GM12878 (cell line): Measurements from ENCODE around the gene DBN1. TPM values are rescaled to one million over a fixed set of nuclear protein-coding genes. Genes with fewer than 3 reads are reported as not detected.

Experiments
- ATAC-seq: fragments of 200-7000 bp; cut with Tn5 transposase; 3 replicates; pipeline ENCODE4 v1.9.1; 2020; ENCODE audit warnings: mild to moderate bottlenecking, moderate library complexity
- BruUV-seq: library from RNA; stranded (reverse); fragments of 400-500 nt; replicated peaks from 2 replicates; lab custom pipeline; 2021; lab: Mats Ljungman, UMichigan
- CTCF ChIA-PET: fragments of 300-600 bp; sonication (Branson Sonifier 250); formaldehyde crosslinking; extraction: SDS; loops from one replicate; lab custom pipeline; 2021; ENCODE audit warnings: inconsistent platforms; lab: Yijun Ruan, JAX
- POLR2A ChIA-PET: fragments of 350-600 bp; formaldehyde crosslinking; extraction: SDS; loops from one replicate; lab custom pipeline; 2021; ENCODE audit warnings: inconsistent platforms; lab: Charles Lee
- RAD21 ChIA-PET: fragments of 300-600 bp; sonication (Branson Sonifier 250); formaldehyde crosslinking; loops from one replicate; lab custom pipeline; 2023; ENCODE audit warnings: antibody characterized with exemption; ENCODE audit not compliant: unreplicated experiment; lab: Charles Lee
- SMC1A ChIA-PET: fragments of 300-600 bp; sonication (Branson Sonifier 250); formaldehyde crosslinking; loops from one replicate; lab custom pipeline; 2023; ENCODE audit not compliant: unreplicated experiment, uncharacterized antibody; lab: Charles Lee
- DNase-seq: peaks from one replicate; pipeline ENCODE4 v3.0.0-alpha.2; 2011; ENCODE audit warnings: low read depth, low spot score
- FAIRE-seq: peaks from 3 replicates; lab custom pipeline; 2011; peaks lifted over from hg19 to GRCh38; lab: Jason Lieb, UNC
- H2AFZ ChIP-seq: 2 replicates; pipeline ENCODE4 v1.6.0; 2011; ENCODE audit warnings: low read depth, low read length, control low read depth; ENCODE audit not compliant: control insufficient read depth
- H3K27ac ChIP-seq: 2 replicates; pipeline ENCODE4 v1.5.1; 2011; ENCODE audit warnings: control low read depth; ENCODE audit not compliant: control insufficient read depth, insufficient read depth
- H3K27me3 ChIP-seq, 2 experiments: replicated peaks in 1 of 2; 2 replicates each; pipeline versions ENCODE4 v1.6.0 to v1.6.1; 2011; ENCODE audit warnings: low read length in 1 of 2; ENCODE audit not compliant: control insufficient read depth in 2 of 2, insufficient read depth in 2 of 2
- H3K36me3 ChIP-seq, 2 experiments: 2 replicates each; pipeline ENCODE4 v1.5.1; 2011; ENCODE audit warnings: low read length in 1 of 2; ENCODE audit not compliant: control insufficient read depth in 2 of 2, insufficient read depth in 2 of 2
- H3K4me1 ChIP-seq: 2 replicates; pipeline ENCODE4 v1.6.1; 2011; ENCODE audit warnings: mild to moderate bottlenecking, low read length, moderate library complexity, mixed read lengths; ENCODE audit not compliant: control insufficient read depth, insufficient read depth
- H3K4me2 ChIP-seq: 2 replicates; pipeline ENCODE4 v1.6.0; 2011; ENCODE audit warnings: control low read depth; ENCODE audit not compliant: control insufficient read depth, insufficient read depth
- H3K4me3 ChIP-seq: fragments of 200-600 bp; sonication (generic); 2 replicates; pipeline ENCODE4 v1.5.1; 2016
- H3K79me2 ChIP-seq: 2 replicates; pipeline ENCODE4 v1.6.0; 2011; ENCODE audit warnings: low read length; ENCODE audit not compliant: control insufficient read depth, insufficient read depth
- H3K9ac ChIP-seq: 2 replicates; pipeline ENCODE4 v1.8.0; 2011; ENCODE audit warnings: low read length, control low read depth, mixed read lengths; ENCODE audit not compliant: control insufficient read depth, insufficient read depth
- H3K9me3 ChIP-seq: replicated peaks from 3 replicates; pipeline ENCODE4 v1.5.1; 2011; ENCODE audit warnings: mild to moderate bottlenecking, low read length; ENCODE audit not compliant: control insufficient read depth, insufficient read depth
- H4K20me1 ChIP-seq: 2 replicates; pipeline ENCODE4 v1.6.0; 2011; ENCODE audit not compliant: control insufficient read depth, insufficient read depth
- BCL3 ChIP-seq: IDR thresholded peaks from 2 replicates; pipeline ENCODE4 v1.6.1; 2011; ENCODE audit warnings: borderline replicate concordance, low read depth, mild to moderate bottlenecking, moderate library complexity, low read length; ENCODE audit not compliant: insufficient read depth, poor library complexity, severe bottlenecking
- JUND ChIP-seq: IDR thresholded peaks from 2 replicates; pipeline ENCODE4 v1.6.1; 2012; ENCODE audit warnings: low read depth, mild to moderate bottlenecking, low read length, improper control_type of control experiment, moderate library complexity
- MAX ChIP-seq: IDR thresholded peaks from 2 replicates; pipeline ENCODE4 v1.6.1; 2012; ENCODE audit warnings: low read depth, low read length, improper control_type of control experiment
- RAD21 ChIP-seq: IDR thresholded peaks from 2 replicates; pipeline ENCODE4 v1.6.1; 2011; ENCODE audit warnings: mild to moderate bottlenecking, low read depth, low read length, moderate library complexity; ENCODE audit not compliant: insufficient read depth
- RCOR1 ChIP-seq: conservative IDR thresholded peaks from 2 replicates; pipeline ENCODE4 v1.6.1; 2012; ENCODE audit warnings: low read depth, low read length, improper control_type of control experiment
- SIX5 ChIP-seq: IDR thresholded peaks from 2 replicates; pipeline ENCODE4 v1.6.1; 2011; ENCODE audit warnings: mild to moderate bottlenecking, low read depth, low read length, moderate library complexity; ENCODE audit not compliant: severe bottlenecking
- TAF1 ChIP-seq: IDR thresholded peaks from 2 replicates; pipeline ENCODE4 v1.6.1; 2011; ENCODE audit warnings: mild to moderate bottlenecking, low read depth, low read length, borderline replicate concordance
- WRNIP1 ChIP-seq: IDR thresholded peaks from 2 replicates; pipeline ENCODE4 v1.6.1; 2011; ENCODE audit warnings: low read depth, low read length, improper control_type of control experiment, borderline replicate concordance
- ZBTB4 ChIP-seq: fragments of 450-650 bp; formaldehyde crosslinking; IDR thresholded peaks from 2 replicates; pipeline ENCODE4 v1.4.0; 2022; ENCODE audit warnings: mild to moderate bottlenecking, moderate library complexity
- ZNF687 ChIP-seq: fragments of 450-650 bp; IDR thresholded peaks from 2 replicates; pipeline ENCODE4 v1.6.1; 2017; ENCODE audit warnings: mild to moderate bottlenecking, moderate library complexity
- WGBS: methylation state at CpG from one replicate; pipeline ENCODE4 v1.1.6; 2016; ENCODE audit warnings: low lambda C conversion rate; ENCODE audit not compliant: insufficient replicate concordance, insufficient coverage; ENCODE audit errors: missing lambda C conversion rate; 5-methylcytosine and 5-hydroxymethylcytosine counted together
- in situ Hi-C: fragments of 300-500 bp; cut with MboI; formaldehyde crosslinking; loops from 9 replicates; pipeline ENCODE4 v1.14.3; 2018; ENCODE audit warnings: mixed read lengths
- intact Hi-C: fragments of 100-400 bp; cut with micrococcal nuclease; formaldehyde crosslinking; loops from one replicate; pipeline ENCODE4 v1.14.2; 2022; ENCODE audit not compliant: unreplicated experiment
- polyA plus RNA-seq, 11 experiments: library from polyadenylated mRNA; depleted of rRNA in 4 of 11; unstranded in 6 of 11; stranded (reverse) in 5 of 11; fragments of >200 nt; fragmentation: Nextera tagmentation in 4 of 11; fragmentation: Illumina TruSeq in 1 of 11; extraction: Ambion mirVana in 4 of 11; extraction: Trizol in 1 of 11; gene quantifications; 1 replicate in 1 of 11; 2 replicates in 10 of 11; pipeline versions ENCODE4 v1.2.1 to v1.2.3, GENCODE V29; 2011 to 2016; ENCODE audit warnings: inconsistent platforms in 2 of 11, missing spikeins in 2 of 11, low read depth in 1 of 11
- total RNA-seq, 4 experiments: library from RNA; depleted of rRNA in 3 of 4; stranded (reverse); fragments of >200 nt in 3 of 4; fragmentation: Illumina TruSeq in 1 of 4; extraction: Trizol in 1 of 4; gene quantifications; 2 replicates each; pipeline versions ENCODE4 v1.2.1 to v1.2.3, GENCODE V29; 2013 to 2021

The DBN1 gene
- total and polyA plus RNA-seq, 10 of the 15 experiments (the other 5 are each of a cell fraction or from before 2014, with no cell fraction given): 0.18 to 81.0 (median 27.9) TPM

GRCh38 chr5:177470759-177471536 lies 2.5 kb downstream of the DBN1 start (continued):
- no peak for TF ChIP-seq ZBTB4 (CRISPR knock-in tag)
- no peak for TF ChIP-seq RCOR1
- TF ChIP-seq BCL3: no peak

- no peak for ATAC-seq
- Histone ChIP-seq H3K9ac (no peak overlapping the region), H3K4me2 (no peak overlapping the region), H4K20me1 (no peaks in the 10 kb centered on the region), H3K4me3 (no peak overlapping the region), H3K9me3 (no peaks in the 10 kb centered on the region), H3K36me3 (no peaks in the 10 kb centered on the region), H3K79me2 (peaks cover 4% of the 10 kb centered on the region; the same call in 1 of the 2 replicates), H3K27me3 (no peaks in the 10 kb centered on the region), H3K27ac (no peak overlapping the region), H3K4me1 (peaks cover 6% of the 10 kb centered on the region), H2AFZ (no peak overlapping the region)
- CTCF ChIA-PET: interaction anchor here (0.6 to 2.0 kb wide), 4 partner anchors 12 to 106 kb away, joined by 3 to 5 read pairs (median 3); no protein-coding TSS in a partner anchor
- intact Hi-C loops (no loop called here), in situ Hi-C loops (no loop called here)
- POLR2A ChIA-PET: interaction anchor here (1.2 kb wide), 1 partner anchor 13 kb away, joined by 3 read pairs; no protein-coding TSS in a partner anchor
- RAD21 ChIA-PET: no interaction called here
- SMC1A ChIA-PET: no interaction called here
- WGBS: 36% methylated on average over 8 of the region's 8 CpGs
- FAIRE-seq: no peak
- BruUV-seq: no TSS peak
- DNase-seq: no peak
- TF ChIP-seq JUND (no peak), TAF1 (no peak), SIX5 (no peak), MAX (no peak), WRNIP1 (no peak), ZNF687 (no peak), RAD21 (no peak)
Measured at GRCh38 chr5:177469750-177470525, 3.5 kb downstream of the DBN1 start.
